RCC 7860 (cell line): Measurements from ENCODE around the gene LY6G6F.

ENCODE experiments used
- DNase-seq: peaks from one replicate; pipeline ENCODE4 v3.0.0-alpha.2; 2015; ENCODE audit warnings: low spot score
- FAIRE-seq: peaks from 2 replicates; lab custom pipeline; 2012; peaks lifted over from hg19 to GRCh38; lab: Jason Lieb, UNC

The LY6G6F gene

GRCh38 chr6:31706599-31706998, at the start of gene LY6G6F:
LY6G6F (plus strand) TSS chr6:31706866; CDS start chr6:31706907, 41 bp downstream.
- FAIRE-seq (no peak), DNase-seq (no peak)

- DNase-seq: no peak
- FAIRE-seq: no peak
These were observed 49.1 kb upstream of the LY6G6F start for GRCh38 chr6:31657406-31658157.

GRCh38 chr6:31658158-31658688, 48.4 kb upstream of the LY6G6F start:
- no peak for FAIRE-seq
- DNase-seq: no peak

- DNase-seq (no peak), FAIRE-seq (no peak)
These were observed 47.5 kb upstream of the LY6G6F start for GRCh38 chr6:31658983-31659648.

GRCh38 chr6:31659649-31660380, 46.9 kb upstream of the LY6G6F start:
- DNase-seq (no peak), FAIRE-seq (no peak)

- FAIRE-seq (no peak), DNase-seq (peak; percentile 58)
These were observed 46.0 kb upstream of the LY6G6F start, which contains the start of gene C6orf47 for GRCh38 chr6:31660381-31661261. C6orf47 (minus strand) TSS chr6:31660778; CDS start chr6:31659947, 831 bp downstream.

GRCh38 chr6:31661262-31662123, 45.2 kb upstream of the LY6G6F start:
- DNase-seq (no peak), FAIRE-seq (no peak)

GRCh38 chr6:31662124-31662723, 44.4 kb upstream of the LY6G6F start:
- FAIRE-seq (no peak), DNase-seq (no peak)

GRCh38 chr6:31663126-31663960, 43.3 kb upstream of the LY6G6F start:
- FAIRE-seq (no peak), DNase-seq (no peak)

GRCh38 chr6:31663961-31664789, 42.5 kb upstream of the LY6G6F start:
- FAIRE-seq (no peak), DNase-seq (peak; percentile 65)

GRCh38 chr6:31664790-31665500, 41.7 kb upstream of the LY6G6F start, which contains the start of gene GPANK1:
GPANK1 (minus strand) TSS chr6:31664997; CDS start chr6:31664478, 519 bp downstream.
- DNase-seq: peak; percentile 45
- no peak for FAIRE-seq

GRCh38 chr6:31665501-31666336, 40.9 kb upstream of the LY6G6F start, which contains the start of gene CSNK2B:
CSNK2B (plus strand) TSS chr6:31666080; CDS start chr6:31666832, 752 bp downstream.
- peak; percentile 52 for FAIRE-seq
- peak; percentile 90 for DNase-seq

GRCh38 chr6:31666337-31666965, 40.2 kb upstream of the LY6G6F start:
- FAIRE-seq: no peak
- DNase-seq: no peak

- no peak for FAIRE-seq
- no peak for DNase-seq
These were observed 37.0 kb upstream of the LY6G6F start, which contains the start of gene LY6G5B for GRCh38 chr6:31669676-31670075. LY6G5B (plus strand) TSS chr6:31669976; CDS start chr6:31670951, 975 bp downstream.
